ENCODE measurements around the gene PRKD3. TPM values are rescaled to one million over a fixed set of nuclear protein-coding genes. Genes with fewer than 3 reads are reported as not detected.

PRKD3 gene
- total RNA-seq, 2 experiments from 2014 or later, result 40.5 to 44.1 TPM

DNA sequence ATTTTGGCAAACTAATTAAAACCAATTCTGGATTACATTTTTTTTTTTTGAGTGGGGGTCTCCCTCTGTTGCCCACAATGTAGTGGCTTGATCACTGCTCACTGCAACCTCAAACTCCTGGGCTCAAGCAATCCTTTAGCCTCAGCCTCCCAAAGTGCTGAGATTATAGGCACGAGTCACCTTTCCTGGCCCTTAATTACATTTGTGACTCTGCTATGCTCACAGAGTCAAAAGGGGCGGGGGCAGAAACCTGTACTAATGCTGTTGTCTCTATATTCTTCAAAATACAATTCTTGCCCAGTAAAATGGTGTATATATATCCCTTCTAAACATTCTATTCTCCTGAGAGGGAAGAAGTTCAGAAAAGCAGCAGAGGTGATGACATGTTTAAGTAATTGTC lies 23.2 kb downstream of the PRKD3 start:
- Histone ChIP-seq H3K27me3 (ENCODE audit: control insufficient read depth in 1 of 2, insufficient read depth in 2 of 2, low read length in 2 of 2) (no peaks in the 10 kb centered on the region), H3K4me3 (ENCODE audit: low read length) (no peak overlapping the region), H3K27ac (ENCODE audit: low read depth in 1 of 2, low read length in 2 of 2) (no peak overlapping the region), H3K9me3 (ENCODE audit: control insufficient read depth in 1 of 2, insufficient read depth in 1 of 2, low read length in 2 of 2) (no peaks in the 10 kb centered on the region), H3K36me3 (ENCODE audit: insufficient read depth, low read length) (no peaks in the 10 kb centered on the region), H3K4me1 (ENCODE audit: insufficient read depth, low read length) (no peaks in the 10 kb centered on the region)
- Mint-ChIP-seq H3K4me1 (ENCODE audit: low read depth) (peaks cover 43% of the 10 kb centered on the region), H3K9me3 (peaks cover 2% of the 10 kb centered on the region), H3K4me3 (no peak overlapping the region), H3K27ac (no peak overlapping the region), H3K27me3 (no peaks in the 10 kb centered on the region), H3K36me3 (ENCODE audit: low read depth) (peaks cover 17% of the 10 kb centered on the region)
- POLR2A ChIA-PET, result interaction anchor here (0.7 kb wide), 1 partner anchor 97 kb away, joined by 3 read pairs; no protein-coding TSS in a partner anchor
- TF ChIP-seq, protein P1, sequence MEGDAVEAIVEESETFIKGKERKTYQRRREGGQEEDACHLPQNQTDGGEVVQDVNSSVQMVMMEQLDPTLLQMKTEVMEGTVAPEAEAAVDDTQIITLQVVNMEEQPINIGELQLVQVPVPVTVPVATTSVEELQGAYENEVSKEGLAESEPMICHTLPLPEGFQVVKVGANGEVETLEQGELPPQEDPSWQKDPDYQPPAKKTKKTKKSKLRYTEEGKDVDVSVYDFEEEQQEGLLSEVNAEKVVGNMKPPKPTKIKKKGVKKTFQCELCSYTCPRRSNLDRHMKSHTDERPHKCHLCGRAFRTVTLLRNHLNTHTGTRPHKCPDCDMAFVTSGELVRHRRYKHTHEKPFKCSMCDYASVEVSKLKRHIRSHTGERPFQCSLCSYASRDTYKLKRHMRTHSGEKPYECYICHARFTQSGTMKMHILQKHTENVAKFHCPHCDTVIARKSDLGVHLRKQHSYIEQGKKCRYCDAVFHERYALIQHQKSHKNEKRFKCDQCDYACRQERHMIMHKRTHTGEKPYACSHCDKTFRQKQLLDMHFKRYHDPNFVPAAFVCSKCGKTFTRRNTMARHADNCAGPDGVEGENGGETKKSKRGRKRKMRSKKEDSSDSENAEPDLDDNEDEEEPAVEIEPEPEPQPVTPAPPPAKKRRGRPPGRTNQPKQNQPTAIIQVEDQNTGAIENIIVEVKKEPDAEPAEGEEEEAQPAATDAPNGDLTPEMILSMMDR (IDR thresholded peaks at IDR 0.05), result no peak
- ATAC-seq (ENCODE audit: poor library complexity), result no peak
- CTCF ChIA-PET, result interaction anchor here (1.7 kb wide), 1 partner anchor 11 kb away, joined by 3 read pairs; no protein-coding TSS in a partner anchor
- peak in 1 of 14 experiments; percentile 5 for DNase-seq
- intact Hi-C loops (cut with DNase I, micrococcal nuclease), result no loop called here

DNA sequence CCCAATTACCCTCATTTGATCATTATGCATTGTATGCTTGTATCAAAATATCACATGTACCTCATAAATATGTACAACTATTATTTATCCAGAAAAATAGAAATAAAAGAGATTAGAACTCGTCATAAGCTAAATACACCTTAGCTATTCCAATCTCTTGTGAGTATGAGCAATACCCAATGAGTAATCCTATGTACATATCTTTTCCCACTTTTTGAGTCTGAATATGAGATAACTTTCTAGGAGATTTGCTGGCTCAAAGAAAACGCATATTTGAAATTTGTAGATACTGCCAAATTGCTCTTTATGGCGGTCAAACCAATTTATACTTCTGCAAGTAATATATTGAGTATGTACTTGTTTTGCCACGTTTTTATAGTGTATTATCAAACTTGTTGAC lies 24.1 kb downstream of the PRKD3 start:
- H3K27me3 ChIP-seq (ENCODE audit: control insufficient read depth in 1 of 2, insufficient read depth in 2 of 2, low read length in 2 of 2), result no peaks in the 10 kb centered on the region
- intact Hi-C loops (cut with DNase I, micrococcal nuclease), result no loop called here
- ATAC-seq (ENCODE audit: poor library complexity) (no peak), DNase-seq (no peak)
- H3K4me1 Mint-ChIP-seq (ENCODE audit: low read depth), result peaks cover 42% of the 10 kb centered on the region
- no peaks in the 10 kb centered on the region for H3K4me1 ChIP-seq (ENCODE audit: insufficient read depth, low read length)
- H3K36me3 Mint-ChIP-seq (ENCODE audit: low read depth), result peaks cover 19% of the 10 kb centered on the region
- no peak overlapping the region for H3K4me3 Mint-ChIP-seq
- no peak overlapping the region for H3K4me3 ChIP-seq (ENCODE audit: low read length)
- no peak overlapping the region for H3K27ac ChIP-seq (ENCODE audit: low read depth in 1 of 2, low read length in 2 of 2)
- ChIA-PET CTCF (no interaction called here), POLR2A (interaction anchor here (0.7 kb wide), 1 partner anchor 96 kb away, joined by 3 read pairs; no protein-coding TSS in a partner anchor)
- H3K36me3 ChIP-seq (ENCODE audit: insufficient read depth, low read length), result no peaks in the 10 kb centered on the region
- no peaks in the 10 kb centered on the region for H3K27me3 Mint-ChIP-seq
- TF ChIP-seq, protein P1 (IDR thresholded peaks at IDR 0.05), result no peak
- H3K27ac Mint-ChIP-seq, result no peak overlapping the region
- peaks cover 2% of the 10 kb centered on the region for H3K9me3 Mint-ChIP-seq
- no peaks in the 10 kb centered on the region for H3K9me3 ChIP-seq (ENCODE audit: control insufficient read depth in 1 of 2, insufficient read depth in 1 of 2, low read length in 2 of 2)

DNA sequence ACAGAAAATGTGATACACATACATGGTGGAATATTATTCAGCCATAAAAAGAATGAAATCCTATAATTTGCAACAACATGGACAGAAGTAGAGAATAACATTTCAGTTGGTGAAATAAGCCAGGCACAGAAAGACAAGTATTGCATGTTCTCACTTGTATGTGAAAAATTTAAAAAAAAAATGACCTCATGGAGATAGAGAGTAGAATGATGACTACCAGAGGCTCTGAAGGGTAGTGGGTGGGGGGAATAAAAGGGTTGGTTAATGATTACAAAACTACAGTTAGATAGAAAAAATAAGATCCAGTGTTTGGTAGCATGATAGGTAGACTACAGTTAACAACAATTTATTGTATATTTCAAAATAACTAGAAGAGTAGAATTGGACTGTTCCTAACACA lies 24.5 kb downstream of the PRKD3 start:
- Histone ChIP-seq H3K36me3 (ENCODE audit: insufficient read depth, low read length) (no peaks in the 10 kb centered on the region), H3K4me1 (ENCODE audit: insufficient read depth, low read length) (no peaks in the 10 kb centered on the region), H3K9me3 (ENCODE audit: control insufficient read depth in 1 of 2, insufficient read depth in 1 of 2, low read length in 2 of 2) (no peaks in the 10 kb centered on the region), H3K27me3 (ENCODE audit: control insufficient read depth in 1 of 2, insufficient read depth in 2 of 2, low read length in 2 of 2) (no peaks in the 10 kb centered on the region), H3K27ac (ENCODE audit: low read depth in 1 of 2, low read length in 2 of 2) (no peak overlapping the region), H3K4me3 (ENCODE audit: low read length) (no peak overlapping the region)
- ChIA-PET CTCF (no interaction called here), POLR2A (no interaction called here)
- Mint-ChIP-seq H3K36me3 (ENCODE audit: low read depth) (peaks cover 23% of the 10 kb centered on the region), H3K27ac (no peak overlapping the region), H3K4me3 (no peak overlapping the region), H3K9me3 (peaks cover 2% of the 10 kb centered on the region), H3K4me1 (ENCODE audit: low read depth) (peaks cover 42% of the 10 kb centered on the region), H3K27me3 (no peaks in the 10 kb centered on the region)
- no peak for DNase-seq
- intact Hi-C loops (cut with DNase I, micrococcal nuclease), result no loop called here
- ATAC-seq (ENCODE audit: poor library complexity), result no peak
- TF ChIP-seq, protein P1 (IDR thresholded peaks at IDR 0.05), result no peak
